IPS-11a (cell line): ENCODE data around the gene KRTAP5-5.

ENCODE experiments used
- H3K4me3 ChIP-seq: one replicate; pipeline ENCODE4 v1.5.1; 2013; ENCODE audit warnings: low read depth, low read length, control low read depth

Gene KRTAP5-5

DNA sequence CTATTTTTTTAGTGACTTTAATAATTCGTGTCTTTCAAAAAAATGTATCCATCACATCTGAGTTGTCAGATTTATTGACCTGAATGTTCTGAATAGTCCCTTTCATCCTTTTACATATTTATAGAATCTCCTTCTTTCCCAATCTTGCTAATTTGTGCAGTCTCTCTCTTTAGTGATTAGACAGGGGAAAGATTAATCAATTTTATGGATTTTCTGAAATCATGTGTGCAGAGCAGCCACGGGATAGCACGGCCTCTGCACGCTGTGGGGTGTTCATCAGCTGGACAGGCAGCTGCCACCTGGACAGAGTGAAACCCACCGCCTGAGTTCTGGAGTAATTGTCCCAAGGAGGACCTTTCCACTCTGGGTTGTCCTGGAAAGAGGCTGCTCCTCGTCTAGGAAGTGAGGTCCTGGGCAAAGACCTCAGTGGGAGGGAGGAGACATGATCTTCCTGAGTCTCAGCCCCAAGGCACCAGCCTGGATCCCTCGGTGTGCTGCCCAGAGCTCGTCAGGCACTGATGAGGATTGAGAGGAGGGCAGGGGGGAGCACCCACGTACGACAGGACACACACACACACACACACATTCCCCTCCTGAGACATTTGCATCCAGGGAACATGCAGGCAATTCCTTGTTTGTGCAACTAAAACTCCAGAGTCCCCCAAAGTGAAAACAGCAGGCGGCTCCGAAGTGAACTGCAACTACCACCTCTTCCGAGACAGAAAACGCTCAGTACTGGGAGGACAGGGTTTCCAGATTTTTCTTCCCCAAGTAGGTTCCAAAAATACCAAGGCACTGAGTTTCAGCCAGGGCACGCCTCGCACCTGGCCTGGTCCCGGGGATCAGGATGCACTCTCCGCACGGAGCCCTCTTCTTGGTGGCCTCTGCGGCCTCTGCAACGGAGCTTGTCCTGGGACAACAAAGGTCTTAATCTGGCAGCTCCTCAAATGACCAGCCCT lies 44.9 kb downstream of the KRTAP5-5 start:
- H3K4me3 ChIP-seq = no peak overlapping the region

DNA sequence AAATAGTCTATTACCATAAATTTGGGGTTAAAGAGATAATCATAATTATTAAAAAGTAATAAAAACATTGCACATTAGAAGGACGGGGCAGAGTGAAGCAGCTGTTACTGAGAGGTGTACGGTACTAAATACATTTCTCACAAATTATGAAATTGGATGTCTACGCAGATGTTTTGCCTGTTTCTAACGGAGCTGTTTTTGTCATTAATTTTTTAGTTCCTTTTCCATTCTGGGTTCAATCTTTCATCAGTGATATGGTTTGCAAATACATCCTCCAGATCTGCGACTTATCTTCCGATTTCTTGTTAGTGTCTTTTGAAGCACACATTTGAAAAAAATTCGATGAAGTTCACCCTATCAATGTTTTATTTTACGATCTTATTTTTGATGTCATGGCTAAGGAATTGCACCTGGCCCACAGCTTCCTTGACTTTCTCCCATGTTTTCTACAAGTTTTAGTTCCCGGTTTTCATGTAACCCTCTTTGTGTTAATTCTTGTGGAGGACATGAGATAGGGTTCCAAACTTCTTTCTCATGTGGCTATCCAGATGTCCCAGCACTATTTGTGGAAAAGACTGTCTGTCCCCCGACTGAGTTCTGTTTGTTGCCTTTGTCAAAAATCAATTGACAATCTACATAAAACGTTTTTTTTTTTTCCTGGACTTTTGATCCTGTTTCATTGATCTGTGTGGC lies 46.1 kb downstream of the KRTAP5-5 start:
- H3K4me3 ChIP-seq = no peak overlapping the region

DNA sequence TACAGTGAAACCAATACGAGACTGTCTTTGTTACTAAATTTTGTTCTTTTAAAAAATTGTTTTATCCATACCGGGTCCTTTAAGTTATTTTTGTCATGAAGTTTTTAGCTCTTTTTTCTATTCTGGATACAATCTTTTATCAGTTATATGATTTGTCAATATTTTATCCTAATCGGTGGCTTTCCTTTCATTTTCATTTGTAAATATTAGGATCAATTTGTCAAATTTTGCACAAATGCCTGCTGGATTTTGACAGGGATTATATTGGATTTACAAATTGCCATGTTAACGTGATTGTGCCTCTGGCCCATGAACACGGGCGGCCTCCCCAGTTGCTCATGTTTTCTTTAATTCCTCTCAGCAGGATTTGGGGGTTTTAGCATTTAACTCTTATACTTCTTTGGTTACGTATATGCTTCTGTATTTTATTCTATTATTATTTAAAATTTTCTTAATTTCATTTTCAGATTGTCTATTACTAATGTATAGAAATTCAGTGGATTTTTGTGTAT lies 46.7 kb downstream of the KRTAP5-5 start:
- H3K4me3 ChIP-seq = no peak overlapping the region

DNA sequence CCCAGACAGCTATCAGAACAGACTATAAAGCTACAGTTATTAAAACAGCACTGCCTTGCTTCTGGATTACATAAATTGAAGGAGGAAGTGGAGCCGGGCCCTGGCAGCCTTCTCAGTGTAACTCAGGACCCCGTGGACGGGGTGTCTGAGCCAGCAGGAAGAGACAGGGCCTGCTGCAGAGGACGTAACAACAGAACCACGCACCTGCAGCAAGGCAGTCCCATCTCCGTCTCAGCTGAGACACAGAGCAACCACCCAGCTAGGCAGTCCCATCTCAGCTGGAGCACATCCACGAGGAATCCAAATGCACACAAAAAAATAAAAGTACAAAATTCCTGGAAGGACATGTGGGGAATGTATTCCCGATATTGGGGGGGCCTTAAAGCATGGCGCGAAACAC lies 50.3 kb downstream of the KRTAP5-5 start:
- no peak overlapping the region for H3K4me3 ChIP-seq
